ENCODE measurements around the gene HS3ST5. TPM values are rescaled to one million over a fixed set of nuclear protein-coding genes. Genes with fewer than 3 reads are reported as not detected.

The HS3ST5 gene
- total RNA-seq, 1 donor from 2014 or later, result 0.12 TPM

DNA sequence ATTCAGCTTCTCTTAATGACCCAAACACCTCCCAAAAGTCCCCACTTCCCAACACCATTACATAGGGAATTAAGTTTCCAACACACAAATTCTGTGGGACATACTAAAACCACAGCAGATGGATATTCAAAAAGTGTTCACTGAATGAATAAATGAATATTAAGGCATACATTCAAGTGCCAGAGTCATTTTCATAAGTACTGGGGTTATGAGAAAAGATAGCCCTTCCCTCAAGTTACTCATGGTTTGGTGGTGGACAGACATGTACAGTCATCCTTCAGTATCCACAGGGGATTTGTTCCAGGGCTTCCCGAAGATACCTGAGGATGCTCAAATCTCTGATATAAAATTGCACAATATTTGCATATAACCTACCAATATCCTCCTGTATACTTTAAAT lies 50.4 kb downstream of the HS3ST5 start:
- Histone ChIP-seq H3K27me3 (ENCODE audit: low read depth) (no peaks in the 10 kb centered on the region), H3K36me3 (no peaks in the 10 kb centered on the region), H3K4me1 (no peaks in the 10 kb centered on the region), H3K4me3 (no peak overlapping the region), H3K27ac (no peak overlapping the region), H3K9me3 (no peaks in the 10 kb centered on the region)
- intact Hi-C loops (cut with DNase I), result no loop called here
- no peak for DNase-seq
- TF ChIP-seq, protein P1, sequence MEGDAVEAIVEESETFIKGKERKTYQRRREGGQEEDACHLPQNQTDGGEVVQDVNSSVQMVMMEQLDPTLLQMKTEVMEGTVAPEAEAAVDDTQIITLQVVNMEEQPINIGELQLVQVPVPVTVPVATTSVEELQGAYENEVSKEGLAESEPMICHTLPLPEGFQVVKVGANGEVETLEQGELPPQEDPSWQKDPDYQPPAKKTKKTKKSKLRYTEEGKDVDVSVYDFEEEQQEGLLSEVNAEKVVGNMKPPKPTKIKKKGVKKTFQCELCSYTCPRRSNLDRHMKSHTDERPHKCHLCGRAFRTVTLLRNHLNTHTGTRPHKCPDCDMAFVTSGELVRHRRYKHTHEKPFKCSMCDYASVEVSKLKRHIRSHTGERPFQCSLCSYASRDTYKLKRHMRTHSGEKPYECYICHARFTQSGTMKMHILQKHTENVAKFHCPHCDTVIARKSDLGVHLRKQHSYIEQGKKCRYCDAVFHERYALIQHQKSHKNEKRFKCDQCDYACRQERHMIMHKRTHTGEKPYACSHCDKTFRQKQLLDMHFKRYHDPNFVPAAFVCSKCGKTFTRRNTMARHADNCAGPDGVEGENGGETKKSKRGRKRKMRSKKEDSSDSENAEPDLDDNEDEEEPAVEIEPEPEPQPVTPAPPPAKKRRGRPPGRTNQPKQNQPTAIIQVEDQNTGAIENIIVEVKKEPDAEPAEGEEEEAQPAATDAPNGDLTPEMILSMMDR (IDR thresholded peaks at IDR 0.05), result no peak
- no peak for ATAC-seq

DNA sequence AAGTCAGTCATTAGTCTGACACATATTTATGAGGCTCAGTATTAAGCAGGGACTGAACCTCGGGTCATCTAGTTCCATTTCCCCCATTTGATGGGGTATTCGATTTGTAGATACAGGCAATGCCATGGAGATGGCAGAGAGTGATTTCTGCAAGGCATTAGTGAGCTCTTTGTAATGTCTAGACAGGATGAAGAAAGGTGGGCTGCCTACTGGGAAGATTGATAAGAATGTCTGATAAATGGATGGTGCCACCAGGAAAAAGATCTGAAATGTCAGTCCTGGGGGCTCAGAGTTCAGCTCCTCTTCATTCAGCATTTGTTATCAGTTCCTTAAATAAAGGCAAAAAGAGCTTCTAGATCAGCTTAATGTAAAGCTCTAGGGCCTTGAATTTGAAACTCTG lies 51.4 kb downstream of the HS3ST5 start:
- ATAC-seq (no peak), DNase-seq (no peak)
- Histone ChIP-seq H3K4me1 (no peaks in the 10 kb centered on the region), H3K27ac (no peak overlapping the region), H3K9me3 (no peaks in the 10 kb centered on the region), H3K36me3 (no peaks in the 10 kb centered on the region), H3K27me3 (ENCODE audit: low read depth) (no peaks in the 10 kb centered on the region), H3K4me3 (no peak overlapping the region)
- TF ChIP-seq, protein P1 (IDR thresholded peaks at IDR 0.05), result no peak
- intact Hi-C loops (cut with DNase I), result no loop called here

DNA sequence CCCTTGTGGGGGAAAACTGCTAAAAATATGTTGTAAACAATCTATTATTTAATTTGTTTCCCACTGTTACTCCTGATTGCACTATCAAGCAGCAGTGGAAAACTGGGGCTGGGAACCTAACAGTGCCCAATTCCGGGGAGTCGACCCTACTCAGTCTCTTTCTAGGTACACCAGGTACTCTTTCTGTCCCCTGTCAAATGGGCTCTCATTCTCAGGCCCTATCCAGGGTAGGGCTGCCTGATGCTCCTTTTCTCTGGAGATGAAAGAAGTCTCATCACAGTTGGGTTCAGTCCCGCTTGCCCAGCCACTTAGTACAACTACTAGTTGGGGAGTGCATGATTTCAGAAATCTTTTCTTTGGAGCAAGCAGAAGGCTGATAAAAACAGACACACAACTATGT lies 52.0 kb downstream of the HS3ST5 start:
- Histone ChIP-seq H3K9me3 (no peaks in the 10 kb centered on the region), H3K27me3 (ENCODE audit: low read depth) (no peaks in the 10 kb centered on the region), H3K4me3 (no peak overlapping the region), H3K27ac (no peak overlapping the region), H3K4me1 (no peaks in the 10 kb centered on the region), H3K36me3 (no peaks in the 10 kb centered on the region)
- ATAC-seq, result no peak
- intact Hi-C loops (cut with DNase I), result no loop called here
- DNase-seq, result no peak
- TF ChIP-seq, protein P1 (IDR thresholded peaks at IDR 0.05), result no peak

DNA sequence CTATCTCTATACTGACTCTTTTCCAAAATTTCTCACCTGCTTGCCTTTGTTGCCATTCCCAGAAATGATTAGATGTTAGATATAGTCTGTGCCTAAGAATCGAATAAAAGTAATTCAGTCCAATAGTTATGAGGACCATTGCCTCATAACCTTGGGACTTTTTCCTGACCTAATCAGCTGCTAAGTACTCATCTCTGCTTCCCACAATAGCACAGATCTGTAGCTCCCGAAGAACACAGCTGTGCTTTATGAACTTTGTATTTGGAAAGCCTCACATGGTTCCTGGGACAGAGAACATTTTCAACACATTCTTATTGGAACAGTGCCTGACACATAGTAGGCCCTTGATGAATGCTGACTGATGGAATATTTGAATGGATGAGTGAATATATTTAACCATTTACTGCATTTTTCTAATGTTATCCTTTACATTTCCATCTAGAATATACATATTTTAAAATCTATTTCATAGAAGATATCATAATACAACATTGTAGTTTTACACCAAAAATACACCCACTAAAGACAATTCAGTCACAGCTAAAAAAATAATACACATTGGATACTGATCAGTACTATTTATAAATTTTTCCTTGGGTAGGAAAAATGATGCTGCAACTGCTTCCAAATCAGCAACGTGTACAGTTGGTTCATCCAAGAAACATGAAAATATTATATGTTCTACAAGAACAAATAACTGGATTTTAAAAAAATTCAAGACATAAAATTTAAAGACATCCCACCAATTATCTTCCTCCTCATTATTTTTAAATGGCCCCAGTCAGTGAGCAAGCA lies 53.9 kb downstream of the HS3ST5 start:
- Histone ChIP-seq H3K4me3 (no peak overlapping the region), H3K27ac (no peak overlapping the region), H3K36me3 (no peaks in the 10 kb centered on the region), H3K9me3 (no peaks in the 10 kb centered on the region), H3K4me1 (no peaks in the 10 kb centered on the region), H3K27me3 (ENCODE audit: low read depth) (no peaks in the 10 kb centered on the region)
- DNase-seq (no peak), ATAC-seq (no peak)
- TF ChIP-seq, protein P1 (IDR thresholded peaks at IDR 0.05), result no peak
- intact Hi-C loops (cut with DNase I), result no loop called here

DNA sequence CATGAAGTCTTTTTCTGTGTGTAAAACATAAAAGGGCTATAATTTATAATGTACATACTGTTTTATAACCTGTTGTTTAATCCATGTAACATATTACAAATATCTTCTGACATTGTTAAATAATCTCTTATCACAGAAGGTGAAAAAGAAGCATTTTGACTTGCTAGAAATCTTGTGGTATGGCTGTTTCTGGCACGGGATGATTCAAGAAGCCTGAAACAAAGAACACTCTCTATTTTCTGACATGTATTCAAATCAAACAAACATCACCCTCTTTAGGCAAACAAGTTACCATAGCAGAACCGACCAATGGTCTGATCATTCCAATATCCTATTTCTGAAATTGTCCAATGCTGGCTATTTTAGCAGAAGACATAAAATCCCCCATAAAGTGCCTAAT lies 55.4 kb downstream of the HS3ST5 start:
- ATAC-seq, result no peak
- Histone ChIP-seq H3K36me3 (no peaks in the 10 kb centered on the region), H3K4me3 (no peak overlapping the region), H3K9me3 (no peaks in the 10 kb centered on the region), H3K27me3 (ENCODE audit: low read depth) (no peaks in the 10 kb centered on the region), H3K27ac (no peak overlapping the region), H3K4me1 (no peaks in the 10 kb centered on the region)
- DNase-seq, result no peak
- TF ChIP-seq, protein P1 (IDR thresholded peaks at IDR 0.05), result no peak
- intact Hi-C loops (cut with DNase I), result no loop called here
